ENCODE results near the gene SCAND1. TPM values are rescaled to one million over a fixed set of nuclear protein-coding genes. Genes with fewer than 3 reads are reported as not detected.
A peak's percentile ranks its signal among the peaks of the same experiment; 100 is the strongest.
"Not testable (repeated sequence)": the region's sequence is repeated elsewhere in the genome, so short reads cannot be mapped to it uniquely, and the experiment has no call there.

Gene SCAND1
- 88.1 and 123 TPM in 2 replicates for total RNA-seq (2014; rRNA removed; shearing (Covaris generic))

GRCh38 chr20:35954200-35954906 is at the start of gene SCAND1:
Gene SCAND1 (minus strand): TSS chr20:35954502. CDS start chr20:35954284, 218 bp downstream.
- Histone ChIP-seq H3K4me3 (peak within 1 kb of the TSS; percentile 88), H3K36me3 (peaks cover 31% of the 10 kb centered on the region), H3K27ac (peak within 1 kb of the TSS; percentile 87), H3K4me1 (replicated peaks) (peaks cover 17% of the 10 kb centered on the region), H3K9me3 (replicated peaks) (no peaks in the 10 kb centered on the region), H3K27me3 (replicated peaks) (no peaks in the 10 kb centered on the region)
- peak; percentile 98 for DNase-seq (ENCODE audit: low read depth in 1 of 2, low spot score in 2 of 2)

GRCh38 chr20:36004045-36004444 is 49.7 kb upstream of the SCAND1 start:
- no peak overlapping the region for H3K27ac ChIP-seq
- no peak for DNase-seq (ENCODE audit: low read depth in 1 of 2, low spot score in 2 of 2)
- no peaks in the 10 kb centered on the region for H3K4me1 ChIP-seq (replicated peaks)
- H3K9me3 ChIP-seq (replicated peaks) = no peaks in the 10 kb centered on the region
- no peak overlapping the region for H3K4me3 ChIP-seq
- no peaks in the 10 kb centered on the region for H3K27me3 ChIP-seq (replicated peaks)
- H3K36me3 ChIP-seq = no peaks in the 10 kb centered on the region

GRCh38 chr20:36002855-36003254 is 48.6 kb upstream of the SCAND1 start:
- Histone ChIP-seq H3K36me3 (no peaks in the 10 kb centered on the region), H3K4me3 (no peak overlapping the region), H3K27ac (no peak overlapping the region), H3K4me1 (replicated peaks) (no peaks in the 10 kb centered on the region), H3K27me3 (replicated peaks) (no peaks in the 10 kb centered on the region), H3K9me3 (replicated peaks) (no peaks in the 10 kb centered on the region)
- no peak for DNase-seq (ENCODE audit: low read depth in 1 of 2, low spot score in 2 of 2)

- H3K27me3 ChIP-seq (replicated peaks); H3K36me3 ChIP-seq; DNase-seq (ENCODE audit: low read depth in 1 of 2, low spot score in 2 of 2); H3K4me3 ChIP-seq; H3K9me3 ChIP-seq (replicated peaks); H3K27ac ChIP-seq; H3K4me1 ChIP-seq (replicated peaks): not testable (repeated sequence)
Observed at GRCh38 chr20:36001331-36001730, 47.0 kb upstream of the SCAND1 start.

GRCh38 chr20:35996492-35996891 is 42.2 kb upstream of the SCAND1 start:
- H3K27ac ChIP-seq; H3K36me3 ChIP-seq; H3K27me3 ChIP-seq (replicated peaks); H3K4me1 ChIP-seq (replicated peaks); H3K9me3 ChIP-seq (replicated peaks); H3K4me3 ChIP-seq; DNase-seq (ENCODE audit: low read depth in 1 of 2, low spot score in 2 of 2): not testable (repeated sequence)

GRCh38 chr20:35994994-35995453 is 40.7 kb upstream of the SCAND1 start:
- no peaks in the 10 kb centered on the region for H3K27me3 ChIP-seq (replicated peaks)
- H3K9me3 ChIP-seq (replicated peaks) = no peaks in the 10 kb centered on the region
- peak; percentile 54 to 80 for DNase-seq (ENCODE audit: low read depth in 1 of 2, low spot score in 2 of 2)
- H3K27ac ChIP-seq = no peak overlapping the region
- H3K36me3 ChIP-seq = no peaks in the 10 kb centered on the region
- H3K4me1 ChIP-seq (replicated peaks) = no peaks in the 10 kb centered on the region
- H3K4me3 ChIP-seq = no peak overlapping the region

GRCh38 chr20:35992713-35993335 is 38.5 kb upstream of the SCAND1 start:
- H3K27ac ChIP-seq = no peak overlapping the region
- H3K4me3 ChIP-seq = no peak overlapping the region
- H3K9me3 ChIP-seq (replicated peaks) = no peaks in the 10 kb centered on the region
- no peaks in the 10 kb centered on the region for H3K4me1 ChIP-seq (replicated peaks)
- DNase-seq (ENCODE audit: low read depth in 1 of 2, low spot score in 2 of 2) = peak; percentile 51 to 61
- no peaks in the 10 kb centered on the region for H3K27me3 ChIP-seq (replicated peaks)
- H3K36me3 ChIP-seq = no peaks in the 10 kb centered on the region

- no peaks in the 10 kb centered on the region for H3K9me3 ChIP-seq (replicated peaks)
- H3K27me3 ChIP-seq (replicated peaks) = no peaks in the 10 kb centered on the region
- no peak overlapping the region for H3K4me3 ChIP-seq
- no peaks in the 10 kb centered on the region for H3K4me1 ChIP-seq (replicated peaks)
- H3K36me3 ChIP-seq = no peaks in the 10 kb centered on the region
- DNase-seq (ENCODE audit: low read depth in 1 of 2, low spot score in 2 of 2) = no peak
- H3K27ac ChIP-seq = no peak overlapping the region
Observed at GRCh38 chr20:35991142-35991771, 37.0 kb upstream of the SCAND1 start.

GRCh38 chr20:35988910-35989463 is 34.7 kb upstream of the SCAND1 start:
- no peak overlapping the region for H3K27ac ChIP-seq
- H3K36me3 ChIP-seq = no peaks in the 10 kb centered on the region
- H3K27me3 ChIP-seq (replicated peaks) = no peaks in the 10 kb centered on the region
- H3K4me3 ChIP-seq = no peak overlapping the region
- no peak for DNase-seq (ENCODE audit: low read depth in 1 of 2, low spot score in 2 of 2)
- no peaks in the 10 kb centered on the region for H3K4me1 ChIP-seq (replicated peaks)
- H3K9me3 ChIP-seq (replicated peaks) = no peaks in the 10 kb centered on the region

GRCh38 chr20:35985806-35986205 is 31.5 kb upstream of the SCAND1 start:
- no peak overlapping the region for H3K4me3 ChIP-seq
- H3K9me3 ChIP-seq (replicated peaks) = no peaks in the 10 kb centered on the region
- no peaks in the 10 kb centered on the region for H3K36me3 ChIP-seq
- no peak overlapping the region for H3K27ac ChIP-seq
- no peak for DNase-seq (ENCODE audit: low read depth in 1 of 2, low spot score in 2 of 2)
- H3K4me1 ChIP-seq (replicated peaks) = no peaks in the 10 kb centered on the region
- no peaks in the 10 kb centered on the region for H3K27me3 ChIP-seq (replicated peaks)

GRCh38 chr20:35984382-35984781 is 30.1 kb upstream of the SCAND1 start:
- DNase-seq (ENCODE audit: low read depth in 1 of 2, low spot score in 2 of 2) = no peak
- no peaks in the 10 kb centered on the region for H3K4me1 ChIP-seq (replicated peaks)
- H3K9me3 ChIP-seq (replicated peaks) = no peaks in the 10 kb centered on the region
- H3K36me3 ChIP-seq = no peaks in the 10 kb centered on the region
- no peak overlapping the region for H3K27ac ChIP-seq
- no peaks in the 10 kb centered on the region for H3K27me3 ChIP-seq (replicated peaks)
- H3K4me3 ChIP-seq = no peak overlapping the region

GRCh38 chr20:35981969-35982368 is 27.7 kb upstream of the SCAND1 start:
- DNase-seq (ENCODE audit: low read depth in 1 of 2, low spot score in 2 of 2) = no peak
- Histone ChIP-seq H3K9me3 (replicated peaks) (no peaks in the 10 kb centered on the region), H3K27me3 (replicated peaks) (no peaks in the 10 kb centered on the region), H3K27ac (no peak overlapping the region), H3K4me1 (replicated peaks) (no peaks in the 10 kb centered on the region), H3K36me3 (no peaks in the 10 kb centered on the region), H3K4me3 (no peak overlapping the region)

GRCh38 chr20:35979544-35979943 is 25.2 kb upstream of the SCAND1 start:
- Histone ChIP-seq H3K27me3 (replicated peaks) (no peaks in the 10 kb centered on the region), H3K4me1 (replicated peaks) (no peaks in the 10 kb centered on the region), H3K4me3 (no peak overlapping the region), H3K36me3 (no peaks in the 10 kb centered on the region), H3K9me3 (replicated peaks) (no peaks in the 10 kb centered on the region), H3K27ac (no peak overlapping the region)
- DNase-seq (ENCODE audit: low read depth in 1 of 2, low spot score in 2 of 2) = no peak

GRCh38 chr20:35978041-35978513 is 23.8 kb upstream of the SCAND1 start:
- Histone ChIP-seq H3K4me1 (replicated peaks) (no peaks in the 10 kb centered on the region), H3K4me3 (no peak overlapping the region), H3K9me3 (replicated peaks) (no peaks in the 10 kb centered on the region), H3K27me3 (replicated peaks) (no peaks in the 10 kb centered on the region), H3K36me3 (no peaks in the 10 kb centered on the region), H3K27ac (no peak overlapping the region)
- no peak for DNase-seq (ENCODE audit: low read depth in 1 of 2, low spot score in 2 of 2)

All from SJSA1 (cell line).